ENCODE results near the gene ROBO1. TPM values are rescaled to one million over a fixed set of nuclear protein-coding genes. Genes with fewer than 3 reads are reported as not detected.

The ROBO1 gene
- total RNA-seq, 2 experiments from 2014 or later = 0.36 to 0.69 TPM

GRCh38 chr3:79378064-79378463, 389.7 kb downstream of the ROBO1 start:
- no peak overlapping the region for H3K27ac ChIP-seq (ENCODE audit: low read depth in 1 of 2, low read length in 2 of 2)
- Mint-ChIP-seq H3K27me3 (no peaks in the 10 kb centered on the region), H3K4me3 (no peak overlapping the region), H3K36me3 (ENCODE audit: low read depth) (no peaks in the 10 kb centered on the region), H3K9me3 (peaks cover 3% of the 10 kb centered on the region), H3K27ac (no peak overlapping the region), H3K4me1 (ENCODE audit: low read depth) (no peaks in the 10 kb centered on the region)
- ChIA-PET CTCF (no interaction called here), POLR2A (no interaction called here)
- peaks cover 0 to 9% of the 10 kb centered on the region in 2 experiments for H3K9me3 ChIP-seq (ENCODE audit: control insufficient read depth in 1 of 2, insufficient read depth in 1 of 2, low read length in 2 of 2)
- no peak overlapping the region for H3K4me3 ChIP-seq (ENCODE audit: low read length)
- TF ChIP-seq, protein P1, sequence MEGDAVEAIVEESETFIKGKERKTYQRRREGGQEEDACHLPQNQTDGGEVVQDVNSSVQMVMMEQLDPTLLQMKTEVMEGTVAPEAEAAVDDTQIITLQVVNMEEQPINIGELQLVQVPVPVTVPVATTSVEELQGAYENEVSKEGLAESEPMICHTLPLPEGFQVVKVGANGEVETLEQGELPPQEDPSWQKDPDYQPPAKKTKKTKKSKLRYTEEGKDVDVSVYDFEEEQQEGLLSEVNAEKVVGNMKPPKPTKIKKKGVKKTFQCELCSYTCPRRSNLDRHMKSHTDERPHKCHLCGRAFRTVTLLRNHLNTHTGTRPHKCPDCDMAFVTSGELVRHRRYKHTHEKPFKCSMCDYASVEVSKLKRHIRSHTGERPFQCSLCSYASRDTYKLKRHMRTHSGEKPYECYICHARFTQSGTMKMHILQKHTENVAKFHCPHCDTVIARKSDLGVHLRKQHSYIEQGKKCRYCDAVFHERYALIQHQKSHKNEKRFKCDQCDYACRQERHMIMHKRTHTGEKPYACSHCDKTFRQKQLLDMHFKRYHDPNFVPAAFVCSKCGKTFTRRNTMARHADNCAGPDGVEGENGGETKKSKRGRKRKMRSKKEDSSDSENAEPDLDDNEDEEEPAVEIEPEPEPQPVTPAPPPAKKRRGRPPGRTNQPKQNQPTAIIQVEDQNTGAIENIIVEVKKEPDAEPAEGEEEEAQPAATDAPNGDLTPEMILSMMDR (IDR thresholded peaks at IDR 0.05) = no peak
- ATAC-seq (ENCODE audit: poor library complexity) (no peak), DNase-seq (no peak)
- no peaks in the 10 kb centered on the region for H3K4me1 ChIP-seq (ENCODE audit: insufficient read depth, low read length)
- no peaks in the 10 kb centered on the region for H3K27me3 ChIP-seq (ENCODE audit: control insufficient read depth in 1 of 2, insufficient read depth in 2 of 2, low read length in 2 of 2)
- H3K36me3 ChIP-seq (ENCODE audit: insufficient read depth, low read length) = no peaks in the 10 kb centered on the region
- intact Hi-C loops (cut with DNase I, micrococcal nuclease) = no loop called here

- Mint-ChIP-seq H3K36me3 (ENCODE audit: low read depth) (no peaks in the 10 kb centered on the region), H3K4me3 (no peak overlapping the region), H3K9me3 (peaks cover 5% of the 10 kb centered on the region), H3K27ac (no peak overlapping the region), H3K4me1 (ENCODE audit: low read depth) (no peaks in the 10 kb centered on the region), H3K27me3 (no peaks in the 10 kb centered on the region)
- intact Hi-C loops (cut with DNase I, micrococcal nuclease) = no loop called here
- no peak overlapping the region for H3K27ac ChIP-seq (ENCODE audit: low read depth in 1 of 2, low read length in 2 of 2)
- H3K4me1 ChIP-seq (ENCODE audit: insufficient read depth, low read length) = no peaks in the 10 kb centered on the region
- H3K9me3 ChIP-seq (ENCODE audit: control insufficient read depth in 1 of 2, insufficient read depth in 1 of 2, low read length in 2 of 2) = peaks cover 0 to 8% of the 10 kb centered on the region in 2 experiments
- TF ChIP-seq, protein P1 (IDR thresholded peaks at IDR 0.05) = no peak
- no peaks in the 10 kb centered on the region for H3K27me3 ChIP-seq (ENCODE audit: control insufficient read depth in 1 of 2, insufficient read depth in 2 of 2, low read length in 2 of 2)
- DNase-seq (no peak), ATAC-seq (ENCODE audit: poor library complexity) (no peak)
- H3K4me3 ChIP-seq (ENCODE audit: low read length) = no peak overlapping the region
- no peaks in the 10 kb centered on the region for H3K36me3 ChIP-seq (ENCODE audit: insufficient read depth, low read length)
- CTCF ChIA-PET = no interaction called here
- POLR2A ChIA-PET = no interaction called here
Observed at GRCh38 chr3:79369306-79369705, 398.5 kb downstream of the ROBO1 start.

DNA sequence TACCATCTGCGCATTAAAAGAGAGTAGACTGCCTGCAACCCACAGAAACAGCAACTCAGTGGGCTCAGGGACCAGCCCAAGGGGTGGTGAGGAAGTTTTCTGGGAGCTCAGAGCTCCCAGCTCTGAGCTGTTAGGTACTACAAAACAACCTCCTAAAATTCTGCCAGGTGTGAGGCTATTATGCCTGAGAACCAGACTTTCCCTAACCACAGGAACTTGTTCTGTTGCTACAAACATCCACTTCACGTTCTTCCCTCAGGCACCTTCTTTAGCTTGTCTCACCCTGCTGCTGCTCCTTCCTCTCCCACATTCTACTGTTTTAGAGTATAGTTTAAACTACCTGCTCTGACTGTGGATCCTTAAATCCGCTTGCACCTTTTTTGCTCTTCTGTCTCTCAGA, 399.4 kb downstream of the ROBO1 start:
- ChIA-PET CTCF (no interaction called here), POLR2A (no interaction called here)
- DNase-seq = no peak
- no peaks in the 10 kb centered on the region for H3K36me3 ChIP-seq (ENCODE audit: insufficient read depth, low read length)
- ATAC-seq (ENCODE audit: poor library complexity) = no peak
- H3K4me3 Mint-ChIP-seq = no peak overlapping the region
- intact Hi-C loops (cut with DNase I, micrococcal nuclease) = no loop called here
- H3K36me3 Mint-ChIP-seq (ENCODE audit: low read depth) = no peaks in the 10 kb centered on the region
- H3K27me3 Mint-ChIP-seq = no peaks in the 10 kb centered on the region
- H3K9me3 ChIP-seq (ENCODE audit: control insufficient read depth in 1 of 2, insufficient read depth in 1 of 2, low read length in 2 of 2) = peaks cover 0 to 8% of the 10 kb centered on the region in 2 experiments
- no peaks in the 10 kb centered on the region for H3K27me3 ChIP-seq (ENCODE audit: control insufficient read depth in 1 of 2, insufficient read depth in 2 of 2, low read length in 2 of 2)
- no peak overlapping the region for H3K4me3 ChIP-seq (ENCODE audit: low read length)
- TF ChIP-seq, protein P1 (IDR thresholded peaks at IDR 0.05) = no peak
- H3K27ac Mint-ChIP-seq = no peak overlapping the region
- no peaks in the 10 kb centered on the region for H3K4me1 ChIP-seq (ENCODE audit: insufficient read depth, low read length)
- H3K4me1 Mint-ChIP-seq (ENCODE audit: low read depth) = no peaks in the 10 kb centered on the region
- H3K27ac ChIP-seq (ENCODE audit: low read depth in 1 of 2, low read length in 2 of 2) = no peak overlapping the region
- peaks cover 5% of the 10 kb centered on the region for H3K9me3 Mint-ChIP-seq

All from CD4-positive, alpha-beta T cell (primary cell).